OCI-M1 (cell line): ENCODE data around the gene FCHSD1.

Experiments
- DNase-seq: peaks from one replicate; lab custom pipeline; 2025; lab: John Stamatoyannopoulos, UW

FCHSD1 gene

GRCh38 chr5:141640698-141641097 is 10.5 kb downstream of the FCHSD1 start:
- no peak for DNase-seq

DNA sequence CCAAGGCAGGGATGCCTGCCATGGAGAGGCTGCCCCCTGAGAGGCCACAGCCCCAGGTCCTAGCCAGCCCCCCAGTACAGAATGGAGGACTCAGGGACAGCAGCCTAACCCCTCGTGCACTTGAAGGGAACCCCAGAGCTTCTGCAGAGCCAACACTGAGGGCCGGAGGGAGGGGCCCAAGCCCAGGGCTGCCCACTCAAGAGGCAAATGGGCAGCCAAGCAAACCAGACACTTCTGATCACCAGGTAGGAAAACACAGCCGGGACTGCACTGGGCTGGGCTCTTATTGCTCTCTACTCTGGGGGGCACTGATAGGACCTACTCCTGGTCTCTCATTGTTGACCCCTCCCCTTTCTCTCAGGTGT is 11.2 kb downstream of the FCHSD1 start:
- DNase-seq: no peak

DNA sequence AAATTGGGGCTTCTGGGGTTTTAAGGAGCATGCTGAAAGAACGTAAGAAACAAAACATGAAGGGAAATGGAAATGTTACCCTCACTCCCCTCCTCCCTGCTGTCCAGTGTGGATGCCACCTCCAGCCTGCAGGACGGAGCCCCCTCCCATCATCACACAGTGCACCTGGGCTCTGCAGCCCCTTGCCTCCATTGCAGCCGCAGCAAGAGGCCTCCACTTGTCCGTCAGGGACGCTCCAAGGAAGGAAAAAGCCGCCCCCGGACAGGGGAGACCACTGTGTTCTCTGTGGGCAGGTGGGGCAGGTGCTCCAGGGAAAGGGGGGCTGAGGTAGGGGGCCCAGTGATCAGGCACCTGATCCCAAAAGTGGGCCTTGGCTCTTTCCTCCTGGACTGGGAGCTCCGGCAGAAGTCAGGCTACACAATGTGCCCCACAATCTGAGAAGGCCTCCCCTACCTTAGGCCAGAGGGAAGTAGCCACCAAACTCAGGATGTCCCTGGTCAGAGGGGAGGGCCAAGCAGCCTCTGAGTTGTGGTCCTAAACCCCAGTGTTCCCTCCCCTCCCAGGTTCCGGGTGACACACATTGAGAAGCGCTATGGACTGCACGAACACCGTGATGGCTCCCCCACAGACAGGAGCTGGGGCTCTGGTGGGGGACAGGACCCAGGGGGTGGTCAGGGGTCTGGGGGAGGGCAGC is 11.7 kb downstream of the FCHSD1 start:
- no peak for DNase-seq

GRCh38 chr5:141638771-141639170 is 12.4 kb downstream of the FCHSD1 start:
- DNase-seq: no peak

DNA sequence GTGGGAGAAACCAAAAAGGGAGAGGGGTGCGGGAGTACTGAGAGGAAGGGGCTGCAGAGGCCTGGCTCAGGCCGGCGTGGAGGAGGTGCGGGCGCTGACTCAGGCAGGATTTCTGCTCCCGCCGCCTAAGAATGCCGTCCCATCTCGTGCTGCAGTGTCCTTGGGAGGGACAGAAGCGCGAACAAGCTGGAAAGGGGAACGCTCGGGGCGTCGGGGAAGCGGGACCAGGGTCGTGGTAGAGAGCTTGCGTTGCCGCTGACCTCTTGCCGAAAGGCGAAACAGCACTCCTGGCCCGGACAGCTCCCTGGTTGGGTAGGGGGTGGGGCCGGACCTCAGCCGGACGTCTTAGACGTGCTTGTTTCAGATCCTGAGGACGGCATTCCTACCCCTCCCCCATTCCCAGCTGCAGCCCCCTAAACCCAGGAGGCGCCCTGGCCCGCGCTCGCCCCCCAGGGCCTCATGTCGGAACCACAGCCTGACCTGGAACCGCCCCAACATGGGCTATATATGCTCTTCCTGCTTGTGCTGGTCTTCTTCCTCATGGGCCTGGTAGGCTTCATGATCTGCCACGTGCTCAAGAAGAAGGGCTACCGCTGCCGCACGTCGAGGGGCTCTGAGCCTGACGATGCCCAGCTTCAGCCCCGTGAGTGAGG is 13.3 kb downstream of the FCHSD1 start:
- peak; percentile 80 for DNase-seq

DNA sequence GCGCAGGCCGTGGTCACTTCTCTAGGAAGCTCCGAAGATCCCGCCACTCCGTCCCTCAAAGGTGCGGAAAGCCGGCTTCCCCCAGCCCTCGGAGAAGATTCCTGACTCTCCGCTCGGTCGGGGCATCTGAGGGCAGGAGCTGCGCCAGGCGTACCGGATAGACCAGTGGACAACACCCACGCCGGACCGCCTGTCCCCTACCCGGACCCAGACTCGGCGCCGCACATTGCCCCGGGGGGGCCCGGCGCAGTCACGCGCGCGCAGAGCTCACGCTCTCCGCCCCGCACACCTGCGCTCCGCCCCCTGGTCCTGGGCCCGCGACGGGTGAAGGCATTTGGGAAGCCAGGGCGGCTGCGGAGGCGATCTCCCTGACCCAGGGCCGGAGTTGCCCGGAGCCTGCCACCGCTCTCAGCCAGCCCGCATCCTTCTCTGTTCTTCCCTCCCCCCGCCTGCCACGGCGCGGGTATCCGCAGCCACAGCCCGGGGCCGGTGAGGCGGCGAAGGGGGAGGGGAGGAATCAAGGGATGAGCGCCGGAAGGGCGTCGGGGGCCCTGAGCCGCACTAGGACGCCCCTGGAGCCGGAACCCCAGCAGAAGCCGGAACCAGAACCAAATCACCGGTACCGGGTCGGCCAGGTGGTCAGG is 14.0 kb downstream of the FCHSD1 start:
- DNase-seq: peak; percentile 47

DNA sequence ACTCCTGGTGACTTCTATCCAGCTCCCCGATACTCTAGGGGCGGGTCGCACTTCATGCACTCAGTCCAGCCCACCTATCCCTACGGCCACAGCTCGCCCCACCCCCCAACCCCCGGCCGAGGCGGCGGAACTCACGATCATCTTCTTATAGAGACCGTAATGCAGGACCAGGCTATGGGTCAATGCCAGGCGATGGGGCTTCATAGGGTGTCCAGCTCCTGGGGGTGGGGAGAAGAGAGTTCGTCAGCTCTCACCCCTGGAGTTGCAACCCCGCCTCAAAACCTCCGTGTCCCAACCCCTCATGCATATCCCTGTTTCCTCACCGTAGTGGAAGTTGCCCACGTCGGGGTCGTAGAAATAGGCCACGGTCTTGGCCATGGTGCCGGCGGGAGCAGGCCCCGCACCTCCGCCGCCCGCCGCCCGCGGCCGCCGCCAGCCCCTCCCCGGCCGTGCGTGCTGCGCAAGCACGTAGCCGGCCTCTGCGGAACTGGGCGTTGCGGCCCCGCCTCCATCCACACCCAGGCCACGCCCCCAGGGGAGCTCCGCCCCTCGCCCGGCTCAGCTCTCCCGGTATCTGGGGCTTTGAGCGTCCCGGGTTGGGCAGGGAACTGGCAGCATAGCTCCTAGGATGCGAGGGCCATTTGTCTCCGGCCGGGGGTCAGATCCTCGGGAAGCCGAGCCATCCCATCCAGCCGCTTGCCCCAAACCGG is 14.7 kb downstream of the FCHSD1 start, which contains the start of the genes HDAC3 and RELL2:
TSS of gene HDAC3 (minus strand) at position 437 of the 710 bp plus-strand sequence. CDS start at position 378, 59 bp downstream.
TSS of gene RELL2 (plus strand) at position 585 of the 710 bp plus-strand sequence. CDS start 1,229 bp downstream, outside the sequence.
- DNase-seq: peak; percentile 94

DNA sequence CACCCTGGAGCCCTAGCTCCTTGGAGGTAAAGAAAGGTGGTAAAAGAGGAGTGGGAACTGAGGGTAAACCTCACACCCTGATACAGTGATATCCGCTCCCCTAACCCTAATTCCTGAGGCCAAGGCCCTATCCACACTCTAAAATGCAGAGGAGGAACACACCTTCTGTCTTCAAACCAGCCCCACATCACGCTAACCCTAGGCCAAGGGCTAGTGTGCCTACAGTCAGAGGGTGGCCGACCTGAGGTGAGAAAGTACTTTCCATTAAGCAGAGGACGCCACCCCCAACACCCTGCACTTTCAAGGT is 15.2 kb downstream of the FCHSD1 start:
- DNase-seq: no peak

DNA sequence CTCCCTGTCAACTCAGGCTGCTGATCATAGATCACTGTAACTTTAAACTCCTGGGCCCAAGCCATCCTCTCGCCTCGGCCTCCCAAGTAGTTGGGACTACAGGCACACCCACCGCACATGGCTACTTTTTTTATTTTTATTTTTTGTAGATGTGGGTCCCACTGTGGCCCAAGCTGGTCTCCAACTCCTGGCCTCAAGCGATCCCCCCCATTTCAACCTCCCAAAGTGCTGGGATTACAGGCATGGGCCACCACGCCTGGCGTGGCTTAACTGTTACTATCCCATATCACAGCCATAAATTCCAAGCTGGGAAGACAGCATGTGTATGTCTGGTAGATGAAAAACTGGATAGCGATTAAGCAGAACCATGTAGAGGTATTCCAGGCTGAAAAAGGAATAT is 15.6 kb downstream of the FCHSD1 start:
- no peak for DNase-seq

- DNase-seq: no peak
These were observed 16.5 kb downstream of the FCHSD1 start for GRCh38 chr5:141634720-141635119.

GRCh38 chr5:141633871-141634561 is 17.2 kb downstream of the FCHSD1 start:
- DNase-seq: peak; percentile 76

- no peak for DNase-seq
These were observed 18.6 kb downstream of the FCHSD1 start for GRCh38 chr5:141632650-141633049.

DNA sequence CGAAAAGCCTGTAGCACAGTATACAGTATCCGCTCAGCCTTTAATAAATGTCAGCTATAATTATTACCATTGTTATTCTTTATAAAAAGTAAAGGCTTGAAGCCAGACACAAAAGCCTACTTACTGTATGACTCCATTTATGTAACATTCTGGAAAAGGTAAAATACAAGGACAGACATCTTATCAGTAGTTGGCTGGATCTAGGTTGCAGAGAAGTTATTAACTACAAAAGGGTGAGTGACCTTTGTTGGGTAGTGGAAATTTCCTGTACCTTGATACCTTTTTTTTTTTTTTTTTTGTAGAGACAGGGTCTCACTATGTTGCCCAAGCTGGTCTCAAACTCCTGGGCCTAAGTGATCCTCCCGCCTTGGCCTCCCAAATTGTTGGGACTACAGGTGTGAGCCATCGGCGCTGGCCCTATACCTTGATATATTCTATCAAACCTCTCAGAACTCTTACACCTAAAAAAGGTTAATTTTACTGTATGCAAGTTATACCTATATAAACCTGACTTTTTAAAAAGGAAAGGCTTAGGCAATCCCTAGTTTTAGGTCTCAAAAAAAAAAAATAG is 20.6 kb downstream of the FCHSD1 start:
- no peak for DNase-seq

DNA sequence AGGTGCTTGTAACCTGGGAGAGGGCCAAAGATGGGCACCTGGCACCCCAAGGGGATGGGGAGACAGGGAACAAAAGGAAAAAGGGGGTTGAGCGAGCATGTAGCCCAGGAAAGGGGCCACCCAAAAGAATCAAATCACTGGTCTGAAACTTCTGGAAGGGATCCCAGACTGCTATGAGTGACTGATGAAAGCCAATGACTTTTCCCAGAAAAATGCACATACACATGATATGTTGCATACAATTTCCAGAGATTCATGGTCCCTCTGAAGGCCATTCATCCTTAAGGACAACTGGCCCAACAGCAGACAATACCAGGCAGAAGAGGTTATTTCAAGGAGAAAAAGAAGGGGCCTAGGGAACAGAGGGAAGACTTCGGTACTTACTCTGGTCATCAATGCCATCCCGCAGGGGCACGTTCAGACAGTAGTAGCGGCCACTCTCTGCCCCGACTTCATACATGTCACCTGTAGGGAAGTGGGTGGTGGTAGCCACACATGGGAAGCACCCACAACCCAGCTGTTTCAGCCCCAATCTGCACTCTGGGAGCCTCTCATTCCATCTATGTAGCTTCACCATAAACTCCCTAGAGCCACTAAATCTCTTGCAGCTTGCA is 22.9 kb downstream of the FCHSD1 start:
- no peak for DNase-seq

DNA sequence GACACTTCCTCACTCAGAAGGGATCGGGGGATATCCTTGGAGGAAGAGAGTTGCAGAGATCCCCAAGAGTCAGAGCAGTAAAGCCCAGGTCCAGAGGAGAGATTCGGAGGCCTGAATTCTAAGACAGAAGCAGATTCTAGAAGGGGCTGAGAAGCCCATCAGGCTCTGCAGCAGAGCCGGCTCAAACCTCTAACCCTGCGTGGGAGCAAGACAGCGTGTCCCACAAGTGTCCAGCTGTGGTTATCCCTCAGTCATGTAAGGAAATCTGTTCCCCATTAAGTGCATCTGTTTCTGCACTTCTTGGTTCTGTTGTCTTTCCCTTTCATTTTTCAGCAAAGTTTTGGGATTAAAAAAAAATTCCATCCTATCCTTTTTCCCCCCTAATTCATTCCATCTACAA is 27.6 kb downstream of the FCHSD1 start:
- no peak for DNase-seq

DNA sequence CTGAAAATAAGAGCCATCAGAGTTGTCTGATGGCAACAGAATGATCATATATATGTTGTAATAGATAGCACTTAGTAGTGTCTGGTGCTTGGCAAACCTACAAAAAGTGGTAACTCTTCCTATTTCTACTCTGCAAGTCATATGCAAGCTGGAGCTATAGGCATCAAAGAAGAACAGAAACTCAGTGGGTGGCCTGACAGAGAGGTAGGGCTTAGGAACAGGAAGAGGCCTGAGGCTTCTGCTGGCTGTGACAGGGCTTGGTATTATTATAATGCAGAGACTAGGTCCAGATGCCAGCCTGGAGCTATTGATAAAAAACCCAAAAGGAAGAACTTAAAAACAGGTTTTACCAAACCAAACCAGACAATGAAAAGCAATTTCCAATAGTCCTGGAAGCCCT is 28.0 kb downstream of the FCHSD1 start:
- no peak for DNase-seq

DNA sequence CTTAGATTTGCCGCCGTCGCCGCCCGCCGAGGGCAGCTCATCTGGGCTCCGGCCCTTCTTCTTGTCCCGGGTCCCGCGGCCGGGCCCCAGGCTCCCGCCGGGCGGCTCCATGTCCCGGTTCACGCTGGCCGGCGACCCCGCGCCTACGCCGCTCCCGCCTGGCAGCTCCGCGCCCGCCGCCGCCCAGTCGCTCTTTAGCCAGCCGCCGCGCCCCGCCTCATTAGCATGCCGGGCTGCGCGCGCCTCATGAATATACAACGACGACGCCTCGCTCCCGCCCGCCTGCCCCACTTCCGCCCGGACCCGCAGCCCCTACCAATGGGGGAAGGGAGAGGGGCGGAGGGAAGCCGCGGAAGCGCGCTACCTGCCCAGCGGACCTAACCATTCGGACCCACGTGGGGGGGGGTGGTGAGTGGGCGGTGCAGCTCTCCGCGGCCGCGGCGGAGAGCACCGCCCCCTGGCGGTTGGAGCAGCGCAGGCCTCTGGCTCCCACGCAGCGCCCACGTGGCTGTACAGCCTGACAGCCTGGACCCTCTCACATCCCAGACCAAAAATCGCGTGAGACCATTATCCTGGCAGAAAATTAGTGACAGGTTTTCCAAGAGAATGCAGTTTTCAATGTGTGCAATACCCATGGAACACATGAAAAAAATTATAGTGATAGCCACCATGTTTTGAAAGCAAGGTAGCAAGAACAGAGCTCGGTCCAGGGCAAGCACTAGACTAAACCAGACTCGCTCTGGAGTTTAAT is 32.2 kb downstream of the FCHSD1 start, which contains the start of gene DIAPH1:
TSS of gene DIAPH1 (minus strand) at position 197 of the 751 bp plus-strand sequence. CDS start at position 111, 86 bp downstream.
- DNase-seq: peak; percentile 98

- peak; percentile 82 for DNase-seq
These were observed 33.0 kb downstream of the FCHSD1 start for GRCh38 chr5:141618030-141618803.

DNA sequence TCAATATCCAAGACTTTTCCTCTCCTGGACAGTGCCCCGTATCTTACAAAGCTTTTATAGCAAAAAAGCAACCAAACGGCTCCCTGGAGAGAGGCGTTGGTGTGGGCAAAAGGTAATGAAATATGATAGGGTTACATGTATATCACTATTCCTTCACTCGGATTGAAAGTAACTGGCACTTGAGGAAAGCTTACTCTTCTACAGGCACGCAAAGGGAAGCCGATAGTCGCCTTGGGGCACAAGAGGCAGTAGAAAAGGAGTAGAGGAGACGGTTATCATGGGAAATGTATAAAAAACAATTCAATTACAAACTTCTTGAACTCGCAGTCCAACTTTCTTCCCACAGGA is 33.6 kb downstream of the FCHSD1 start:
- DNase-seq: peak; percentile 73

DNA sequence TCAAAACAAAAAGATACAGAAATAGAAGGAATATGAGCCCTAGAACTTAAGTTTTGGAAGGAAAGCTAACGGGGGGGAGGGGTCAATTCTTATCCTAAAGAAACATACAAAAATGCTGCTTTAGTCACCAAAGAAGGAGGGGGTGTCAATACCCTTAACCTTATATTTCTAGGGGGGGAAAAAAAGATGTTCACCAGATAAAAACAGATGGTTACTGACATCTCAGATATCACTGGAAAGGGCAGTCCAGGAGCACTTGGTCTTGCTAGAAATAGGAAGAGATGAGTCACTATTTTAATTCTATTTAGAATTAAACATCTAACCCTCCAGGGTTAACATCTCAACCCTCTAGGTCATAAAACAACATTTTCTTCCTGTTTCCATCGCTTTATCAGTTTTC is 34.1 kb downstream of the FCHSD1 start:
- peak; percentile 59 for DNase-seq
